ENCODE results near the gene FAM117B.

The FAM117B gene

DNA sequence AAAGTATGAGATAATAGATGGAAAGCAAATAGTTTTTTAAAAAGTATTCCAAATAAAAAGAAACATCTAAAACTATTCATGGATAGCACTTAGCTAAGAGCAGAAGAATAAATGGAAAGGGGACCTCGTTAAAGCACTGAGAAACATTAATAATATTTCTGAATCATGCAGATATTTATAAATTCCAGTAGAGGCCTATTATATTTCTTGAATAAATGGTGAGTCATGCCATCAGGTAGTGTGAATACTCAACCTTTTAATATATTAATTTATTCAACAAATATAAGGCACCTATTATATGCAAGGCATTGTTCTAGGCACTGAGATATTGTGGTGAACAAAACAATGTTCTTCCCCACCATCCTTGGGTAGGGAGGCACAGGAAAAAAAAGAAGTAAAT lies 183.0 kb downstream of the FAM117B start:
- Histone ChIP-seq H3K27me3 (replicated peaks; ENCODE audit: control insufficient read depth, insufficient read depth, low read length) (no peaks in the 10 kb centered on the region), H3K4me1 (ENCODE audit: control insufficient read depth, insufficient read depth, low read length) (peaks cover 33% of the 10 kb centered on the region), H3K36me3 (ENCODE audit: control insufficient read depth, insufficient read depth, low read length, severe bottlenecking) (no peaks in the 10 kb centered on the region), H3K4me3 (ENCODE audit: low read length) (no peak overlapping the region), H3K9ac (ENCODE audit: low read length) (no peak overlapping the region), H3K9me3 (ENCODE audit: control insufficient read depth, low read length) (no peaks in the 10 kb centered on the region)
- DNase-seq (ENCODE audit: low read depth), result no peak

DNA sequence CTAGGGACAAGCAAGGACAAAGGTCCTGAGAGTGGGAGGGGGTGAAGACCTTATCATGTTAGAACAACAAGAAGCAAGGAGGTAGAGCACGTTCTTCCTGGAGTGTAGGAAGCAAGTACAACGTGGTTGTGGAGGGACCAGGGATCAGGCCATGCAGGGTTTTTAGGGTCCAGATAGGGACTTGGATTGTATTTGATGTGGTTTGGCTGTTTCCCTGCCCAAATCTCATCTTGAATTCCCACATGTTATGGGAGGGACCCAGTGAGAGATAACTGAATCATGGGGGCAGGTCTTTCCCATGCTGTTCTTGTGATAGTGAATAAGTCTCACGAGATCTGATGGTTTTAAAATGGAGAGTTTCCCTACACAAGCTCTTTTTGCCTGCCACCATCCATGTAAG lies 183.6 kb downstream of the FAM117B start:
- Histone ChIP-seq H3K9me3 (ENCODE audit: control insufficient read depth, low read length) (no peaks in the 10 kb centered on the region), H3K27me3 (replicated peaks; ENCODE audit: control insufficient read depth, insufficient read depth, low read length) (no peaks in the 10 kb centered on the region), H3K4me3 (ENCODE audit: low read length) (no peak overlapping the region), H3K9ac (ENCODE audit: low read length) (no peak overlapping the region), H3K36me3 (ENCODE audit: control insufficient read depth, insufficient read depth, low read length, severe bottlenecking) (no peaks in the 10 kb centered on the region), H3K4me1 (ENCODE audit: control insufficient read depth, insufficient read depth, low read length) (peaks cover 33% of the 10 kb centered on the region)
- DNase-seq (ENCODE audit: low read depth), result no peak
